ENCODE data around the gene PEPD. TPM values are rescaled to one million over a fixed set of nuclear protein-coding genes. Genes with fewer than 3 reads are reported as not detected.

Gene PEPD
- total RNA-seq, 2 experiments from 2014 or later = 38.1 to 44.5 TPM

- no peak for DNase-seq
- H3K4me3 Mint-ChIP-seq = no peak overlapping the region
- peaks cover 33% of the 10 kb centered on the region for H3K36me3 Mint-ChIP-seq (ENCODE audit: low read depth)
- ChIA-PET POLR2A (no interaction called here), CTCF (interaction anchor here (1.6 kb wide), 1 partner anchor 7 kb away, joined by 6 read pairs; no protein-coding TSS in a partner anchor)
- H3K4me1 Mint-ChIP-seq = peaks cover 42% of the 10 kb centered on the region
- H3K27ac Mint-ChIP-seq = no peak overlapping the region
- H3K9me3 Mint-ChIP-seq = no peaks in the 10 kb centered on the region
- H3K27me3 Mint-ChIP-seq = no peaks in the 10 kb centered on the region
Observed at GRCh38 chr19:33379151-33379829, 142.3 kb downstream of the PEPD start.

GRCh38 chr19:33377586-33378475, 143.8 kb downstream of the PEPD start:
- ChIA-PET CTCF (interaction anchor here (0.5 kb wide), 1 partner anchor 36 kb away, joined by 5 read pairs; no protein-coding TSS in a partner anchor), POLR2A (no interaction called here)
- Mint-ChIP-seq H3K4me3 (no peak overlapping the region), H3K4me1 (peaks cover 47% of the 10 kb centered on the region), H3K27me3 (no peaks in the 10 kb centered on the region), H3K36me3 (ENCODE audit: low read depth) (peaks cover 33% of the 10 kb centered on the region), H3K27ac (no peak overlapping the region), H3K9me3 (no peaks in the 10 kb centered on the region)
- DNase-seq = no peak

- peaks cover 51% of the 10 kb centered on the region for H3K4me1 Mint-ChIP-seq
- no peak overlapping the region for H3K4me3 Mint-ChIP-seq
- ChIA-PET POLR2A (no interaction called here), CTCF (interaction anchor here (0.7 to 1.1 kb wide), 2 partner anchors 119 to 401 kb away, joined by 3 to 4 read pairs; no protein-coding TSS in a partner anchor)
- H3K9me3 Mint-ChIP-seq = no peaks in the 10 kb centered on the region
- DNase-seq = no peak
- H3K36me3 Mint-ChIP-seq (ENCODE audit: low read depth) = peaks cover 32% of the 10 kb centered on the region
- no peaks in the 10 kb centered on the region for H3K27me3 Mint-ChIP-seq
- no peak overlapping the region for H3K27ac Mint-ChIP-seq
Observed at GRCh38 chr19:33376941-33377557, 144.5 kb downstream of the PEPD start.

GRCh38 chr19:33376423-33376822, 145.2 kb downstream of the PEPD start:
- no peak overlapping the region for H3K4me3 Mint-ChIP-seq
- no peak overlapping the region for H3K27ac Mint-ChIP-seq
- no peaks in the 10 kb centered on the region for H3K27me3 Mint-ChIP-seq
- DNase-seq = no peak
- POLR2A ChIA-PET = no interaction called here
- H3K4me1 Mint-ChIP-seq = peaks cover 53% of the 10 kb centered on the region
- CTCF ChIA-PET = interaction anchor here (0.5 to 1.1 kb wide), 3 partner anchors 64 to 402 kb away, joined by 3 to 4 read pairs (median 3); no protein-coding TSS in a partner anchor
- no peaks in the 10 kb centered on the region for H3K9me3 Mint-ChIP-seq
- H3K36me3 Mint-ChIP-seq (ENCODE audit: low read depth) = peaks cover 27% of the 10 kb centered on the region

GRCh38 chr19:33375837-33376159, 145.8 kb downstream of the PEPD start:
- Mint-ChIP-seq H3K27me3 (no peaks in the 10 kb centered on the region), H3K9me3 (no peaks in the 10 kb centered on the region), H3K4me3 (peak overlapping the region; percentile 9), H3K4me1 (peaks cover 49% of the 10 kb centered on the region), H3K36me3 (ENCODE audit: low read depth) (peaks cover 24% of the 10 kb centered on the region), H3K27ac (no peak overlapping the region)
- ChIA-PET POLR2A (no interaction called here), CTCF (no interaction called here)
- DNase-seq = no peak

GRCh38 chr19:33375156-33375836, 146.3 kb downstream of the PEPD start:
- POLR2A ChIA-PET = no interaction called here
- H3K36me3 Mint-ChIP-seq (ENCODE audit: low read depth) = peaks cover 23% of the 10 kb centered on the region
- no peaks in the 10 kb centered on the region for H3K27me3 Mint-ChIP-seq
- no peaks in the 10 kb centered on the region for H3K9me3 Mint-ChIP-seq
- peaks cover 49% of the 10 kb centered on the region for H3K4me1 Mint-ChIP-seq
- H3K4me3 Mint-ChIP-seq = peak overlapping the region; percentile 86
- CTCF ChIA-PET = interaction anchor here (1.4 to 1.5 kb wide), 2 partner anchors 9 to 402 kb away, joined by 4 read pairs; no protein-coding TSS in a partner anchor
- no peak for DNase-seq
- H3K27ac Mint-ChIP-seq = peak overlapping the region; percentile 86

GRCh38 chr19:33374236-33374714, 147.3 kb downstream of the PEPD start:
- Mint-ChIP-seq H3K4me3 (peak overlapping the region; percentile 86), H3K4me1 (peaks cover 49% of the 10 kb centered on the region), H3K27ac (peak overlapping the region; percentile 86), H3K36me3 (ENCODE audit: low read depth) (peaks cover 13% of the 10 kb centered on the region), H3K27me3 (no peaks in the 10 kb centered on the region), H3K9me3 (no peaks in the 10 kb centered on the region)
- CTCF ChIA-PET = interaction anchor here (0.6 to 1.5 kb wide), 5 partner anchors 10 to 403 kb away, joined by 3 to 4 read pairs (median 4); no protein-coding TSS in a partner anchor
- peak; percentile 55 for DNase-seq
- POLR2A ChIA-PET = interaction anchor here (0.6 kb wide), 1 partner anchor 30 kb away, joined by 3 read pairs; no protein-coding TSS in a partner anchor

GRCh38 chr19:33373453-33374235, 147.9 kb downstream of the PEPD start, which contains the start of gene CEBPG:
TSS of gene CEBPG (plus strand) at chr19:33373709. CDS start at chr19:33379240, 5,531 bp downstream.
- H3K9me3 Mint-ChIP-seq = no peaks in the 10 kb centered on the region
- peak within 1 kb of the TSS; percentile 86 for H3K4me3 Mint-ChIP-seq
- peaks cover 49% of the 10 kb centered on the region for H3K4me1 Mint-ChIP-seq
- ChIA-PET CTCF (interaction anchor here (0.6 to 1.5 kb wide), 6 partner anchors 11 to 404 kb away, joined by 3 to 4 read pairs (median 4); no protein-coding TSS in a partner anchor), POLR2A (interaction anchor here (0.6 to 1.0 kb wide), 3 partner anchors 31 to 733 kb away, joined by 3 to 4 read pairs (median 3); no protein-coding TSS in a partner anchor)
- peak within 1 kb of the TSS; percentile 92 for H3K27ac Mint-ChIP-seq
- H3K27me3 Mint-ChIP-seq = no peaks in the 10 kb centered on the region
- peak; percentile 92 for DNase-seq
- peaks cover 8% of the 10 kb centered on the region for H3K36me3 Mint-ChIP-seq (ENCODE audit: low read depth)

- no peak overlapping the region for H3K4me3 Mint-ChIP-seq
- peaks cover 5% of the 10 kb centered on the region for H3K36me3 Mint-ChIP-seq (ENCODE audit: low read depth)
- ChIA-PET CTCF (interaction anchor here (0.9 to 2.1 kb wide), 3 partner anchors 8 to 13 kb away, joined by 3 to 6 read pairs (median 5); no protein-coding TSS in a partner anchor), POLR2A (no interaction called here)
- H3K27me3 Mint-ChIP-seq = peaks cover 19% of the 10 kb centered on the region
- H3K9me3 Mint-ChIP-seq = no peaks in the 10 kb centered on the region
- no peak overlapping the region for H3K27ac Mint-ChIP-seq
- no peak for DNase-seq
- H3K4me1 Mint-ChIP-seq = peaks cover 28% of the 10 kb centered on the region
Observed at GRCh38 chr19:33370783-33371182, 150.8 kb downstream of the PEPD start.

GRCh38 chr19:33368074-33368864, 153.3 kb downstream of the PEPD start:
- DNase-seq = no peak
- peaks cover 12% of the 10 kb centered on the region for H3K4me1 Mint-ChIP-seq
- no peaks in the 10 kb centered on the region for H3K9me3 Mint-ChIP-seq
- H3K36me3 Mint-ChIP-seq (ENCODE audit: low read depth) = no peaks in the 10 kb centered on the region
- no peak overlapping the region for H3K4me3 Mint-ChIP-seq
- ChIA-PET POLR2A (interaction anchor here (0.6 kb wide), 1 partner anchor 228 kb away, joined by 13 read pairs; no protein-coding TSS in a partner anchor), CTCF (interaction anchor here (0.7 kb wide), 1 partner anchor 38 kb away, joined by 3 read pairs; no protein-coding TSS in a partner anchor)
- H3K27ac Mint-ChIP-seq = no peak overlapping the region
- peaks cover 19% of the 10 kb centered on the region for H3K27me3 Mint-ChIP-seq

- Mint-ChIP-seq H3K27ac (no peak overlapping the region), H3K27me3 (peaks cover 19% of the 10 kb centered on the region), H3K4me1 (peaks cover 4% of the 10 kb centered on the region), H3K4me3 (no peak overlapping the region), H3K9me3 (no peaks in the 10 kb centered on the region), H3K36me3 (ENCODE audit: low read depth) (no peaks in the 10 kb centered on the region)
- no peak for DNase-seq
- ChIA-PET CTCF (no interaction called here), POLR2A (no interaction called here)
Observed at GRCh38 chr19:33366897-33367296, 154.7 kb downstream of the PEPD start.

All from activated CD4-positive, alpha-beta T cell treated with anti-CD3 and anti-CD28 coated beads, Interleukin-2, amount 10 ng/mL, durations not matched to agents 7 days and 5 days (primary cell).